SK-N-SH treated with all-trans-retinoic acid at 6 μM for 48 hours (cell line): ENCODE results near the gene SPAM1.

ENCODE experiments used
- ATAC-seq: fragments of 200-7000 bp; cut with Tn5 transposase; 3 replicates; pipeline ENCODE4 v1.9.1; 2020; ENCODE audit warnings: mild to moderate bottlenecking, moderate library complexity
- BACH2 ChIP-seq: fragments of 250-450 bp; sonication (Bioruptor Pico); IDR thresholded peaks from 2 replicates; pipeline ENCODE4 v1.9.0; 2021; ENCODE audit warnings: mild to moderate bottlenecking, borderline replicate concordance
- CSDC2 ChIP-seq: fragments of 250-450 bp; sonication (Bioruptor Pico); IDR thresholded peaks from 2 replicates; pipeline ENCODE4 v1.5.0; 2020; ENCODE audit warnings: mild to moderate bottlenecking, moderate library complexity
- CSRNP3 ChIP-seq: fragments of 250-450 bp; sonication (Bioruptor Pico); IDR thresholded peaks from 2 replicates; pipeline ENCODE4 v1.5.1; 2021; ENCODE audit warnings: mild to moderate bottlenecking, moderate library complexity
- GLIS3 ChIP-seq: fragments of 250-450 bp; sonication (Bioruptor Pico); IDR thresholded peaks from 2 replicates; pipeline ENCODE4 v1.5.0; 2020; ENCODE audit warnings: mild to moderate bottlenecking, moderate library complexity
- ISL1 ChIP-seq: fragments of 250-450 bp; sonication (Bioruptor Pico); IDR thresholded peaks from 2 replicates; pipeline ENCODE4 v2.1.2; 2022; ENCODE audit warnings: mild to moderate bottlenecking, moderate library complexity
- OSR1 ChIP-seq: fragments of 250-450 bp; sonication (Bioruptor Pico); IDR thresholded peaks from 2 replicates; pipeline ENCODE4 v1.8.0; 2022; ENCODE audit warnings: moderate library complexity, mild to moderate bottlenecking, inconsistent platforms
- PATZ1 ChIP-seq: fragments of 250-450 bp; sonication (Bioruptor Pico); IDR thresholded peaks from 2 replicates; pipeline ENCODE4 v1.8.0; 2020; ENCODE audit warnings: mild to moderate bottlenecking, moderate library complexity, borderline replicate concordance
- POU6F1 ChIP-seq: fragments of 250-450 bp; sonication (Bioruptor Pico); IDR thresholded peaks from 2 replicates; pipeline ENCODE4 v1.8.0; 2021; ENCODE audit warnings: low read depth, mild to moderate bottlenecking, moderate library complexity, borderline replicate concordance
- PPARA ChIP-seq: fragments of 250-450 bp; sonication (Bioruptor Pico); IDR thresholded peaks from 2 replicates; pipeline ENCODE4 v1.5.0; 2020; ENCODE audit warnings: mild to moderate bottlenecking, borderline replicate concordance
- RARB ChIP-seq: fragments of 250-450 bp; sonication (Bioruptor Pico); IDR thresholded peaks from 2 replicates; pipeline ENCODE4 v1.8.0; 2021; ENCODE audit warnings: mild to moderate bottlenecking, moderate library complexity
- SNAI2 ChIP-seq: fragments of 250-450 bp; sonication (Bioruptor Pico); IDR thresholded peaks from 2 replicates; pipeline ENCODE4 v1.5.0; 2020; ENCODE audit warnings: mild to moderate bottlenecking, moderate library complexity
- TCF4 ChIP-seq: fragments of 250-450 bp; sonication (Bioruptor Pico); IDR thresholded peaks from 2 replicates; pipeline ENCODE4 v1.8.0; 2021; ENCODE audit warnings: mild to moderate bottlenecking, moderate library complexity, borderline replicate concordance
- TOX ChIP-seq: fragments of 250-450 bp; sonication (Bioruptor Pico); IDR thresholded peaks from 2 replicates; pipeline ENCODE4 v1.8.0; 2021; ENCODE audit warnings: mild to moderate bottlenecking, moderate library complexity, borderline replicate concordance
- ZC3H10 ChIP-seq: fragments of 250-450 bp; sonication (Bioruptor Pico); IDR thresholded peaks from 2 replicates; pipeline ENCODE4 v1.5.1; 2021; ENCODE audit warnings: mild to moderate bottlenecking, moderate library complexity
- ZFP3 ChIP-seq: fragments of 250-450 bp; sonication (Bioruptor Pico); IDR thresholded peaks from 2 replicates; pipeline ENCODE4 v1.5.0; 2020; ENCODE audit warnings: mild to moderate bottlenecking, moderate library complexity
- ZNF565 ChIP-seq: fragments of 450-650 bp; formaldehyde crosslinking; conservative IDR thresholded peaks from 2 replicates; pipeline ENCODE4 v1.5.0; 2020; ENCODE audit warnings: low read depth, mild to moderate bottlenecking, moderate library complexity
- ZNF70 ChIP-seq: fragments of 450-650 bp; formaldehyde crosslinking; IDR thresholded peaks from 2 replicates; pipeline ENCODE4 v1.5.0; 2020; ENCODE audit warnings: mild to moderate bottlenecking, moderate library complexity
- ZNF8 ChIP-seq: fragments of 450-650 bp; formaldehyde crosslinking; IDR thresholded peaks from 2 replicates; pipeline ENCODE4 v1.5.0; 2020; ENCODE audit warnings: mild to moderate bottlenecking, moderate library complexity
- TF ChIP-seq, protein P1 (sequence below): fragments of 250-450 bp; sonication (Bioruptor Pico); IDR thresholded peaks from 2 replicates; pipeline ENCODE4 v1.5.1; 2020; ENCODE audit warnings: low read depth, mild to moderate bottlenecking, moderate library complexity
- TF ChIP-seq, protein P2 (sequence below): fragments of 250-450 bp; sonication (Bioruptor Pico); IDR thresholded peaks from 2 replicates; pipeline ENCODE4 v1.5.0; 2020; ENCODE audit warnings: mild to moderate bottlenecking, moderate library complexity

Gene SPAM1

DNA sequence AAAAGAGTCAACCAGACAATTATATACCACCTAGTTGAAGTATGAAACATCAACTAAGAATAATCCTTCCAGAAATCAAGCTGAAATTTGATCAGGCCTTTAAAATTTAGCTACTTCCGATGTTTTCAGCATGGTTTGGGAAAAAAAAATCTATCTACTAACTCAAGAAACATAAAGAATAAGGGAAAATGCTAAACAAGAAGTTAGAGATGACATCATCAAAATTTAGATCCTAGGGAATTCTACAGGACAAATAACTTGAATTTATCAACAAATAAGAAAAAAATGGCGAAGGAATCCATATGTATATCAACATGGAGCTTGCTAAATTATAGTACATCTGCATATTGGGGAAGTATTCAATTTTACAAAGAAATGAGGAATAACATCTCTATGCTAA, 43.7 kb upstream of the SPAM1 start:
- no peak for ATAC-seq
- TF ChIP-seq BACH2 (CRISPR knock-in tag) (no peak), RARB (CRISPR knock-in tag) (no peak), ZFP3 (CRISPR knock-in tag) (no peak), SNAI2 (no peak), ZNF70 (CRISPR knock-in tag) (no peak), PPARA (no peak), ZC3H10 (no peak), PATZ1 (CRISPR knock-in tag) (no peak), TOX (CRISPR knock-in tag) (no peak), ZNF8 (no peak), GLIS3 (CRISPR knock-in tag) (no peak), TCF4 (CRISPR knock-in tag) (no peak), CSRNP3 (no peak), ISL1 (CRISPR knock-in tag) (no peak), CSDC2 (no peak), OSR1 (CRISPR knock-in tag) (no peak), POU6F1 (CRISPR knock-in tag) (no peak), ZNF565 (no peak)
- TF ChIP-seq, protein P1, sequence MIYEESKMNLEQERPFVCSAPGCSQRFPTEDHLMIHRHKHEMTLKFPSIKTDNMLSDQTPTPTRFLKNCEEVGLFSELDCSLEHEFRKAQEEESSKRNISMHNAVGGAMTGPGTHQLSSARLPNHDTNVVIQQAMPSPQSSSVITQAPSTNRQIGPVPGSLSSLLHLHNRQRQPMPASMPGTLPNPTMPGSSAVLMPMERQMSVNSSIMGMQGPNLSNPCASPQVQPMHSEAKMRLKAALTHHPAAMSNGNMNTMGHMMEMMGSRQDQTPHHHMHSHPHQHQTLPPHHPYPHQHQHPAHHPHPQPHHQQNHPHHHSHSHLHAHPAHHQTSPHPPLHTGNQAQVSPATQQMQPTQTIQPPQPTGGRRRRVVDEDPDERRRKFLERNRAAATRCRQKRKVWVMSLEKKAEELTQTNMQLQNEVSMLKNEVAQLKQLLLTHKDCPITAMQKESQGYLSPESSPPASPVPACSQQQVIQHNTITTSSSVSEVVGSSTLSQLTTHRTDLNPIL (CRISPR knock-in tag) = no peak
- TF ChIP-seq, protein P2, sequence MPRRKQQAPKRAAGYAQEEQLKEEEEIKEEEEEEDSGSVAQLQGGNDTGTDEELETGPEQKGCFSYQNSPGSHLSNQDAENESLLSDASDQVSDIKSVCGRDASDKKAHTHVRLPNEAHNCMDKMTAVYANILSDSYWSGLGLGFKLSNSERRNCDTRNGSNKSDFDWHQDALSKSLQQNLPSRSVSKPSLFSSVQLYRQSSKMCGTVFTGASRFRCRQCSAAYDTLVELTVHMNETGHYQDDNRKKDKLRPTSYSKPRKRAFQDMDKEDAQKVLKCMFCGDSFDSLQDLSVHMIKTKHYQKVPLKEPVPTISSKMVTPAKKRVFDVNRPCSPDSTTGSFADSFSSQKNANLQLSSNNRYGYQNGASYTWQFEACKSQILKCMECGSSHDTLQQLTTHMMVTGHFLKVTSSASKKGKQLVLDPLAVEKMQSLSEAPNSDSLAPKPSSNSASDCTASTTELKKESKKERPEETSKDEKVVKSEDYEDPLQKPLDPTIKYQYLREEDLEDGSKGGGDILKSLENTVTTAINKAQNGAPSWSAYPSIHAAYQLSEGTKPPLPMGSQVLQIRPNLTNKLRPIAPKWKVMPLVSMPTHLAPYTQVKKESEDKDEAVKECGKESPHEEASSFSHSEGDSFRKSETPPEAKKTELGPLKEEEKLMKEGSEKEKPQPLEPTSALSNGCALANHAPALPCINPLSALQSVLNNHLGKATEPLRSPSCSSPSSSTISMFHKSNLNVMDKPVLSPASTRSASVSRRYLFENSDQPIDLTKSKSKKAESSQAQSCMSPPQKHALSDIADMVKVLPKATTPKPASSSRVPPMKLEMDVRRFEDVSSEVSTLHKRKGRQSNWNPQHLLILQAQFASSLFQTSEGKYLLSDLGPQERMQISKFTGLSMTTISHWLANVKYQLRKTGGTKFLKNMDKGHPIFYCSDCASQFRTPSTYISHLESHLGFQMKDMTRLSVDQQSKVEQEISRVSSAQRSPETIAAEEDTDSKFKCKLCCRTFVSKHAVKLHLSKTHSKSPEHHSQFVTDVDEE (CRISPR knock-in tag) = no peak

DNA sequence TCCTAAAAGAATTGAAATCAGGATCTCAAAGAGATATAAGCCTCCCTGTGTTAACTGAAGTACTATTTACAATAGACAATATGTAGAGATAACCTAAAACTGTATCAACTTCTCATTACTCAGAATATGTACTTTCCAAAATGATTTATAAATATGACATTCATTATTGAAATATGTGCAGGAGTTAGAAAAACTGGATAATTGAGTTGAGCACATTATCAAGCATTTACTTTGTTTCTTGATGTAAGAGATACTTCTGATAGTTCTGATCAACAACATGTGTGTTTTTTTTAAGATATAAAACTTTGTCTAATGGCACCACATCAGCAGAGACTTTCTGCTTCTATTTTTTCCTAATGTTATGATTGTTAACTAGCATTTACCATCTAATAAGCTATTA, 41.9 kb upstream of the SPAM1 start:
- TF ChIP-seq, protein P1 (CRISPR knock-in tag) = no peak
- peak; percentile 77 for TF ChIP-seq ISL1 (CRISPR knock-in tag)
- no peak for TF ChIP-seq ZFP3 (CRISPR knock-in tag)
- TF ChIP-seq, protein P2 (CRISPR knock-in tag) = no peak
- 0 out of 2 replicates have a peak, but pooled peaks have one; percentile 54 for TF ChIP-seq SNAI2
- no peak for TF ChIP-seq BACH2 (CRISPR knock-in tag)
- 0 out of 2 replicates have a peak, but pooled peaks have one; percentile 35 for TF ChIP-seq TCF4 (CRISPR knock-in tag)
- no peak for ATAC-seq
